ENCODE results near the gene SETMAR.

Gene SETMAR

GRCh38 chr3:4355401-4356219 lies 52.4 kb downstream of the SETMAR start:
- peak; percentile 96 for FAIRE-seq

- FAIRE-seq = no peak
Observed at GRCh38 chr3:4356220-4356540, 53.0 kb downstream of the SETMAR start.

GRCh38 chr3:4356546-4357410 lies 53.6 kb downstream of the SETMAR start:
- no peak for FAIRE-seq

- no peak for FAIRE-seq
Observed at GRCh38 chr3:4358273-4358672, 55.1 kb downstream of the SETMAR start.

GRCh38 chr3:4359805-4360502 lies 56.8 kb downstream of the SETMAR start:
- no peak for FAIRE-seq

GRCh38 chr3:4360817-4361216 lies 57.6 kb downstream of the SETMAR start:
- FAIRE-seq = no peak

GRCh38 chr3:4362523-4362922 lies 59.4 kb downstream of the SETMAR start:
- FAIRE-seq = no peak
